Measurements from ENCODE around the gene INHBE. TPM values are rescaled to one million over a fixed set of nuclear protein-coding genes. Genes with fewer than 3 reads are reported as not detected.

The INHBE gene
- total RNA-seq, 6 experiments from 2014 or later, result 0.12 to 0.34 (median 0.18) TPM; not detected in 1

- Mint-ChIP-seq H3K4me1 (ENCODE audit: low read depth) (peaks cover 34% of the 10 kb centered on the region), H3K4me3 (peak overlapping the region; percentile 93; the same call in 1 of the 2 replicates), H3K9me3 (no peaks in the 10 kb centered on the region), H3K27ac (peak overlapping the region; percentile 84), H3K36me3 (ENCODE audit: low read depth) (no peaks in the 10 kb centered on the region), H3K27me3 (ENCODE audit: insufficient read depth) (peaks cover 12% of the 10 kb centered on the region)
- peak; percentile 51 for TF ChIP-seq CTCF (IDR thresholded peaks at IDR 0.05)
- no peak for DNase-seq
Measured at GRCh38 chr12:57462912-57463253, 7.8 kb downstream of the INHBE start.

DNA sequence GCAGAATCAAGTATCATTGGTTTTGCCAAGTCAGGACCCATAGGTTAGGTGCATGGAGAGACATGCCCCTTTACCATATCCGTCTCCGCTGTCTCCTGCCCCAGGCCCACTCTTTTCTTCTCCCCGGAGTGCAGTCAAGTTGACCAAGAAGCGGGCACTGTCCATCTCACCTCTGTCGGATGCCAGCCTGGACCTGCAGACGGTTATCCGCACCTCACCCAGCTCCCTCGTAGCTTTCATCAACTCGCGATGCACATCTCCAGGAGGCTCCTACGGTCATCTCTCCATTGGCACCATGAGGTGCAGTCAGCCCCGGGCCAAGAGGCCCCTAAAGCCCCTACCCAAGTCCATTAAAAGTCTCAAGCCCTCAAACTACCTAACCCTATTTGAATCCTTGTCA is 9.5 kb downstream of the INHBE start:
- Mint-ChIP-seq H3K4me1 (ENCODE audit: low read depth) (peaks cover 19% of the 10 kb centered on the region), H3K27ac (no peak overlapping the region), H3K9me3 (no peaks in the 10 kb centered on the region), H3K27me3 (ENCODE audit: insufficient read depth) (peaks cover 10% of the 10 kb centered on the region), H3K4me3 (no peak overlapping the region), H3K36me3 (ENCODE audit: low read depth) (no peaks in the 10 kb centered on the region)
- no peak for DNase-seq
- TF ChIP-seq CTCF (IDR thresholded peaks at IDR 0.05), result no peak

GRCh38 chr12:57465030-57465746 is 10.1 kb downstream of the INHBE start:
- H3K27me3 Mint-ChIP-seq (ENCODE audit: insufficient read depth), result peaks cover 10% of the 10 kb centered on the region
- no peaks in the 10 kb centered on the region for H3K9me3 Mint-ChIP-seq
- no peaks in the 10 kb centered on the region for H3K36me3 Mint-ChIP-seq (ENCODE audit: low read depth)
- H3K4me1 Mint-ChIP-seq (ENCODE audit: low read depth), result peaks cover 17% of the 10 kb centered on the region
- H3K4me3 Mint-ChIP-seq, result no peak overlapping the region
- no peak for DNase-seq
- no peak for TF ChIP-seq CTCF (IDR thresholded peaks at IDR 0.05)
- H3K27ac Mint-ChIP-seq, result no peak overlapping the region

DNA sequence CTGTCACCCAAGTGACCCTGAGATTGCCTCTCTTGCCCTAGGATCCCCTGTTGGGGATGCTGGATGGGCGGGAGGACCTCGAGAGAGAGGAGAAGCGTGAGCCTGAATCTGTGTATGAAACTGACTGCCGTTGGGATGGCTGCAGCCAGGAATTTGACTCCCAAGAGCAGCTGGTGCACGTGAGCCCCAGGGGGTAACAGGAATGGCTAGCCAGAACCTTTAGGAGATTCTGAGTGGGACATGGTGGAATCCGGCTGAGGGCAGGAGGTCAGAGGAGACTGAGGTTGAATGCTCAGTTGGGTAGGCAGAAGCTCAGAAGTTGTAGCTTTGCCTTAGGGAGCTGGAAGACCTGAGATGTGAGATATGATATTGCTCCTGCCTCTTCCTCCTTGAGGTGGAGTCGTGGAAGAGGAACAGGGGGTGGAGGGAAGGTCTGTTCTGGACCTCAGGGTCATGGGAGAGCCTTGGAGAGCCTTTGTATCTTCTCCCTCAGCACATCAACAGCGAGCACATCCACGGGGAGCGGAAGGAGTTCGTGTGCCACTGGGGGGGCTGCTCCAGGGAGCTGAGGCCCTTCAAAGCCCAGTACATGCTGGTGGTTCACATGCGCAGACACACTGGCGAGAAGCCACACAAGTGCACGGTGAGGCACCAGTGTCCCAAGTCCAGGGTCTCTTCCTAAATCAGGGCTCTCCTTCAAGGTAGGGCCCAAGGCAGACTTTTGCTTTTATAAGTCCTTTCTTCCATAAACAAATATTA is 10.8 kb downstream of the INHBE start:
- Mint-ChIP-seq H3K4me3 (no peak overlapping the region), H3K27me3 (ENCODE audit: insufficient read depth) (peaks cover 8% of the 10 kb centered on the region), H3K36me3 (ENCODE audit: low read depth) (no peaks in the 10 kb centered on the region), H3K9me3 (no peaks in the 10 kb centered on the region), H3K27ac (no peak overlapping the region), H3K4me1 (ENCODE audit: low read depth) (peaks cover 12% of the 10 kb centered on the region)
- DNase-seq, result no peak
- TF ChIP-seq CTCF (IDR thresholded peaks at IDR 0.05), result no peak

GRCh38 chr12:57467212-57467874 is 12.2 kb downstream of the INHBE start:
- Mint-ChIP-seq H3K36me3 (ENCODE audit: low read depth) (no peaks in the 10 kb centered on the region), H3K27ac (no peak overlapping the region), H3K27me3 (ENCODE audit: insufficient read depth) (peaks cover 15% of the 10 kb centered on the region; the same call in 1 of the 2 replicates), H3K9me3 (no peaks in the 10 kb centered on the region), H3K4me1 (ENCODE audit: low read depth) (peaks cover 7% of the 10 kb centered on the region), H3K4me3 (no peak overlapping the region)
- TF ChIP-seq CTCF (IDR thresholded peaks at IDR 0.05), result no peak
- no peak for DNase-seq

Data from HFFc6 (cell line).